GM21390 (cell line): Measurements from ENCODE around the gene HNRNPA2B1.

ENCODE experiments used
- ATAC-seq: cut with Tn5 transposase; IDR thresholded peaks from one replicate; pipeline ENCODE4 v1.9.1; 2021; ENCODE audit not compliant: unreplicated experiment

HNRNPA2B1 gene

GRCh38 chr7:26200444-26201246 lies at the start of gene HNRNPA2B1:
Gene HNRNPA2B1 (minus strand): TSS chr7:26200746. CDS start chr7:26200577, 169 bp downstream.
- peak; percentile 47 for ATAC-seq

- no peak for ATAC-seq
Measured at GRCh38 chr7:26250239-26250638, 49.7 kb upstream of the HNRNPA2B1 start.

GRCh38 chr7:26245150-26245549 lies 44.6 kb upstream of the HNRNPA2B1 start:
- no peak for ATAC-seq

DNA sequence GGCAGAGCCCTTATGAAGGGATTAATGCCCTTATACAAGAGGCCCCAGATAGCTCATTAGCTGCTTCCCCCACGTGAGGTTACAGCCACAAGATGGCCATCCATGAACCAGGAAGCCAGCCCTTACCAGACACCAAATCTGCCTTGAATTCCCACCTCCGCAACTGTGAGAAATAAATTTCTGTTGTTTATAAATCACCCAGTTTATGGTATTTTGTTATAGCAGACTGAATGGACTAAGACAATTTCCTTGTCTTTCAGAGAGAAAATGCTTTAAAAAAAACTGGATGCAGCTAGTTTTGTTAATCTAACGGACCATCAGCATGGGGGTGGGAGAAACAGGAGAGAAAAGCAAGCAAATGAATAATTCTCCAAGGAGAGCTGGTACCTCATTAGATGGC lies 37.5 kb upstream of the HNRNPA2B1 start:
- no peak for ATAC-seq

DNA sequence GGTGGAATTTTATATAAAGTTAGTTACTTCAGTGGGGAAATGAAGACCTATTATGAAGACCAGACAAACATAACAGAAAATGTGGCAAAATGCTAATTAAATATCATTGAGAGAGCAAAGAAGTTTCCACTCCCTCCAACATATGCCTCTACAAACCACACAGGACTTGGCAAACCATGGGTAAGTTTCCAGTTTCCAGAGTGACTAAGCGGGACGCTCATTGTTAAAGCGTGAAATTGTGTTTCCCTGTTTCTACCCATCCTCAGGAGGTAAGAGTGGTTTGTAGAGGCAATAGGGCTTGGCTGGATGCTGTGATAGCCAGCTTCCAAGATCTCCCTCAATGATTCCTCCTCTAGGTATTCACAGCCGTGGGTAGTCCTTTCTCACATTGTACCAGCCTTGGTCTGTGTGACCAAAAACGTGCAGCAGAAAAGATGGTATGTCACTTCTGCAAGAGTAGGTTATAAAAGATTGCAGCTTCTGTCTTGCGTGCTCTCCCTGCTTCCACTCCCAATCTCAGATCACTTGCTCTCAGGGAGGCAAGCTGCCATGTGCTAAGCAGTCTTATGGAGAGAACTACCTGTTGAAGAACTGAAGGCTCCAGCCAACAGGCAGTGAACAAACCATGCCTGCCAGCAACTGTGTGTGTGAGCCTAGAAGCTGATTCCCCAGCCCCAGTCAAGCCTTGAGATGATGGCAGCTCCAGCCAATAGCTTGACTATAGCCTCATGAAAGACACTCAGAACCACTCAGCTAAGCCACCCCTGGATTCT lies 36.7 kb upstream of the HNRNPA2B1 start:
- no peak for ATAC-seq

DNA sequence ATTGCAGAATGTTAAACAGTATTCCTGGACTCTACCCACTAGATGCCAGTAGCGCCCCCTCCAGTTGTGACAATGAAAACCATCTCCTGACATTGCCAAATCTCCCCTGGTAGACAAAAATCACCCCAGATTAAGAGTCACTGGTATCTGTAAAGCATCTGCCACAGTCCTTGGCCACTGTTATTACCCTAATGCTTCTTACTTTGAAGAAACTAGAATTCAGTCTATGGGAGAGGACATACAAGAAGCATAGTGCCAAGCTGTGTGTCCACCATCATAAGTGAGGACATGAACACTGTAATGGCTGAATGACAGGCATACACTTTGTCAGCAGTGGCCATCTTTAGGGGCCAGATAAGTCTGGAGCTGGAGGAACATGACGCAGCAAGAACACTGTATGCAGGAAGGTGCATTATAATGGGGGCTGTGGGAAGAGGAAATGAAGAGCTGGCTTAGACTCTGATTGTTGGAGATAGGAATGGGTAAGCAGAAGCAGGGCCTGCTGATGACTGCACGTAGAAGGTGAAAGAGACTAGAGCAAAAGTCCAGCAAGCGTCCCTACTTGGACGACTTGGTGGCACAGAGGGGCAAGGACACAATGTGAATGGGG lies 33.5 kb upstream of the HNRNPA2B1 start:
- ATAC-seq, result no peak

DNA sequence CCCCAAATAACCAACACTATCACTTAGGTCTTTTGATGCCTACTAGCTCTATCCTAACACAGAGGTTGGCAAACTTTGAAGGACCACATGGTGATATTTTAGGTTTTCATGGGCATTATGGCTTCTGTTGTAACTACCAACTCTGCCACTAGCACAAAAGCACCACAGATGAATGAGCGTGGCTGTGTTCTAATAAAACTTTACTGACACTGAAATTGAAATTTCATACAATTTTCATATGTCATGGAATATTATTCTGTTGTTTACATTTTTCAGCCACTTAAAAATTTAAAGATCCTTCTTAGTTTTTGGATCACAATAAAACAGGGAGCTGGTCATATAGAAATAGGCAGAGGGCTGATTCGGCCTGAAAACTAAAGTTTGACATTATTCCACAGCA lies 27.4 kb upstream of the HNRNPA2B1 start:
- ATAC-seq, result no peak

GRCh38 chr7:26224359-26224758 lies 23.8 kb upstream of the HNRNPA2B1 start:
- no peak for ATAC-seq

DNA sequence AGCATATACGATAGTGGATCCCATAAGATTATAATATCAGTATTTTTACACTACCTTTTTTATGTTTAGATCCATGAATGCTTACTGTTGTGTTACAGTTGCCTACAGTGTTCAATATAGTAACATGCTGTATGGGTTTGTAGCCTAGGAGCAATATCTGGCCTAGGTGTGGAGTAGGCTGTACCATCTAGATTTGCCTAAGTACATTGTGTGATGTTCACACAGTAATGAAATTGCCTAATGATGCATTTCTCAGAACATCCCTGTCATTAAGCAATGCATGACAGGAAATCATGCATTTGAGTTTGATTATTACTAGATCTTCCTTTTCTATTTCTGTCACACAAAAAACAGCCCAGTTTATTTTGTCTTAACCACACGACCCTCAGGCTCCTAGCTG lies 15.5 kb upstream of the HNRNPA2B1 start:
- ATAC-seq, result no peak

- no peak for ATAC-seq
Measured at GRCh38 chr7:26213807-26214515, 13.4 kb upstream of the HNRNPA2B1 start.

- ATAC-seq, result no peak
Measured at GRCh38 chr7:26212921-26213718, 12.6 kb upstream of the HNRNPA2B1 start.

DNA sequence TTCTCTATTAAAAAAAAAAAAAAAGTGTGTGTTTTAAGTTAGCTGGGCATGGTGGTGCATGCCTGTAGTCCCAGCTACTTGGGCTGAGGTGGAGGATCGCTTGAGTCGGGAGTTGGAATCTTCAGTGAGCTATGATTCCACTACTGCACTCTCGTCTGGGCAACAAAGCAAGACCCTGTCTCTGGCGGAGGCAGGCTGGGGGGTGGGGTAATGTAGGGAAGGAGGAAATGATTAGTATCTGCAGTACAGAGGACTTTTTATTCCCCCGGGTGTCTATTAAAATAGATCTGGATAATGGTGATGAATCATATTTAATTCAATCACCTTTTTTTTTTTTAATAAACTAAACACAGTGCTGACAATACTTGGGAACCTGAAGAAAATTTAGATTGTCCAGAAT lies 7.5 kb upstream of the HNRNPA2B1 start:
- ATAC-seq, result no peak

GRCh38 chr7:26203016-26203415 lies 2.5 kb upstream of the HNRNPA2B1 start:
- ATAC-seq, result no peak

GRCh38 chr7:26202019-26202990 lies 1.8 kb upstream of the HNRNPA2B1 start:
- peak; percentile 8 for ATAC-seq

GRCh38 chr7:26201247-26202018 lies 887 bp upstream of the HNRNPA2B1 start, which contains the start of gene CBX3:
Gene CBX3 (plus strand): TSS chr7:26201745. CDS start chr7:26202999, 1,254 bp downstream.
- peak; percentile 40 for ATAC-seq

GRCh38 chr7:26200038-26200443 lies 505 bp downstream of the HNRNPA2B1 start:
- no peak for ATAC-seq

- no peak for ATAC-seq
Measured at GRCh38 chr7:26199301-26200037, 1.1 kb downstream of the HNRNPA2B1 start.

- no peak for ATAC-seq
Measured at GRCh38 chr7:26198781-26199169, 1.8 kb downstream of the HNRNPA2B1 start.
